H1 (cell line): Measurements from ENCODE around the gene LRP11. TPM values are rescaled to one million over a fixed set of nuclear protein-coding genes. Genes with fewer than 3 reads are reported as not detected.

ENCODE experiments used
- CTCF ChIA-PET: fragments of 300-600 bp; sonication (Branson Sonifier 250); formaldehyde crosslinking; loops from one replicate; lab custom pipeline; 2021; ENCODE audit not compliant: partially characterized antibody; lab: Charles Lee
- POLR2A ChIA-PET: fragments of 300-600 bp; sonication (Branson Sonifier 250); formaldehyde crosslinking; loops from one replicate; lab custom pipeline; 2021; ENCODE audit warnings: inconsistent platforms; ENCODE audit not compliant: partially characterized antibody; lab: Charles Lee
- DNase-seq, 2 experiments: peaks; one replicate each; pipeline versions ENCODE4 v3.0.0 to v3.0.0-alpha.2; 2010 to 2022; ENCODE audit warnings: low spot score in 2 of 2, low read depth in 1 of 2, mixed read lengths in 1 of 2
- FAIRE-seq: peaks from 2 replicates; lab custom pipeline; 2011; peaks lifted over from hg19 to GRCh38; lab: Jason Lieb, UNC
- H2AFZ ChIP-seq: 2 replicates; pipeline ENCODE4 v1.8.1; 2012; ENCODE audit warnings: low read length, inconsistent platforms
- H2AK5ac ChIP-seq: 2 replicates; pipeline ENCODE4 v1.6.1; 2013; ENCODE audit warnings: low read depth, low read length
- H2BK120ac ChIP-seq: replicated peaks from 2 replicates; pipeline ENCODE3; 2013; ENCODE audit warnings: low read depth, low read length, inconsistent platforms
- H2BK12ac ChIP-seq: 2 replicates; pipeline ENCODE4 v1.6.1; 2013; ENCODE audit warnings: low read depth, low read length
- H2BK15ac ChIP-seq: 2 replicates; pipeline ENCODE4 v1.6.1; 2013; ENCODE audit warnings: low read length
- H2BK20ac ChIP-seq: 2 replicates; pipeline ENCODE4 v1.6.1; 2013; ENCODE audit warnings: low read length
- H2BK5ac ChIP-seq: 2 replicates; pipeline ENCODE4 v1.6.1; 2013; ENCODE audit warnings: low read depth, low read length
- H3K14ac ChIP-seq: 2 replicates; pipeline ENCODE4 v1.6.1; 2013; ENCODE audit warnings: inconsistent platforms; ENCODE audit not compliant: insufficient read length
- H3K18ac ChIP-seq: 2 replicates; pipeline ENCODE4 v1.6.1; 2013; ENCODE audit warnings: low read length; ENCODE audit errors: extremely low read depth
- H3K23ac ChIP-seq: 2 replicates; pipeline ENCODE4 v1.6.1; 2013; ENCODE audit warnings: inconsistent platforms; ENCODE audit not compliant: insufficient read length
- H3K23me2 ChIP-seq: 2 replicates; pipeline ENCODE4 v1.6.1; 2013; ENCODE audit warnings: low read depth, low read length
- H3K27ac ChIP-seq: 2 replicates; pipeline ENCODE4 v1.6.1; 2011; ENCODE audit warnings: low read depth, low read length, inconsistent platforms
- H3K27me3 ChIP-seq, 4 experiments: replicated peaks in 1 of 4; 1 replicate in 1 of 4; 2 replicates in 3 of 4; pipeline versions ENCODE4 v1.6.1 to v1.8.1; 2011 to 2013; ENCODE audit warnings: low read length in 3 of 4, mild to moderate bottlenecking in 3 of 4, inconsistent platforms in 2 of 4, mixed read lengths in 2 of 4, moderate library complexity in 1 of 4; ENCODE audit not compliant: control insufficient read depth in 3 of 4, insufficient read depth in 3 of 4; ENCODE audit errors: extremely low read depth in 1 of 4
- H3K36me3 ChIP-seq, 4 experiments: 2 replicates each; pipeline versions ENCODE4 v1.6.1 to v1.8.1; 2011 to 2013; ENCODE audit warnings: mild to moderate bottlenecking in 4 of 4, low read length in 3 of 4, moderate library complexity in 2 of 4, control low read depth in 1 of 4, inconsistent platforms in 1 of 4; ENCODE audit not compliant: insufficient read depth in 4 of 4, control insufficient read depth in 2 of 4
- H3K4ac ChIP-seq: replicated peaks from 2 replicates; pipeline ENCODE3; 2013; ENCODE audit warnings: low read length, low read depth, mixed read lengths, inconsistent platforms; ENCODE audit not compliant: insufficient read length
- H3K4me1 ChIP-seq, 4 experiments: replicated peaks in 1 of 4; 1 replicate in 1 of 4; 2 replicates in 3 of 4; pipeline versions ENCODE4 v1.6.1 to v1.8.1; 2011 to 2013; ENCODE audit warnings: low read length in 3 of 4, inconsistent platforms in 2 of 4, mixed read lengths in 1 of 4; ENCODE audit not compliant: insufficient read depth in 4 of 4, control insufficient read depth in 3 of 4
- H3K4me2 ChIP-seq, 2 experiments: 2 replicates each; pipeline versions ENCODE4 v1.6.1 to v1.8.1; 2011 to 2013; ENCODE audit warnings: low read depth in 2 of 2, low read length in 2 of 2, control low read depth in 1 of 2, inconsistent platforms in 1 of 2, mild to moderate bottlenecking in 1 of 2; ENCODE audit not compliant: insufficient read depth in 1 of 2
- H3K4me3 ChIP-seq, 4 experiments: fragments of 200-600, 300-600 bp in 1 of 4; sonication (generic), shearing (Covaris generic), sonication (Bioruptor Twin) in 1 of 4; 2 replicates each; pipeline versions ENCODE4 v1.5.1 to v1.8.1; 2011 to 2016; ENCODE audit warnings: low read length in 4 of 4, low read depth in 3 of 4, control low read depth in 2 of 4, inconsistent platforms in 2 of 4, mild to moderate bottlenecking in 2 of 4, mixed read lengths in 1 of 4, moderate library complexity in 1 of 4; ENCODE audit not compliant: insufficient read depth in 2 of 4; ENCODE audit errors: extremely low read depth in 1 of 4
- H3K56ac ChIP-seq: replicated peaks from 2 replicates; pipeline ENCODE3; 2013; ENCODE audit warnings: low read depth, mild to moderate bottlenecking, mixed read lengths, low read length, inconsistent platforms; ENCODE audit not compliant: insufficient read length
- H3K79me1 ChIP-seq: 2 replicates; pipeline ENCODE4 v1.6.1; 2013; ENCODE audit warnings: low read depth, low read length, control low read depth
- H3K79me2 ChIP-seq, 2 experiments: 2 replicates each; pipeline versions ENCODE4 v1.6.1 to v1.8.1; 2012 to 2013; ENCODE audit warnings: low read length in 2 of 2, mild to moderate bottlenecking in 2 of 2, inconsistent platforms in 1 of 2; ENCODE audit not compliant: insufficient read depth in 2 of 2, control insufficient read depth in 1 of 2
- H3K9ac ChIP-seq, 4 experiments: replicated peaks in 1 of 4; 1 replicate in 1 of 4; 2 replicates in 3 of 4; pipeline versions ENCODE4 v1.6.1 to v1.8.1; 2011 to 2013; ENCODE audit warnings: low read depth in 3 of 4, low read length in 3 of 4, control low read depth in 2 of 4, mild to moderate bottlenecking in 2 of 4, moderate library complexity in 2 of 4, inconsistent platforms in 1 of 4; ENCODE audit errors: extremely low read depth in 1 of 4
- H3K9me3 ChIP-seq, 2 experiments: 2 replicates each; pipeline versions ENCODE4 v1.6.1 to v1.8.1; 2012 to 2013; ENCODE audit warnings: mild to moderate bottlenecking in 2 of 2, moderate library complexity in 2 of 2, control low read depth in 1 of 2, inconsistent platforms in 1 of 2, low read depth in 1 of 2, low read length in 1 of 2, mixed read lengths in 1 of 2; ENCODE audit not compliant: insufficient read depth in 2 of 2
- H4K20me1 ChIP-seq, 2 experiments: replicated peaks in 1 of 2; 2 replicates each; pipeline versions ENCODE3 to v1.8.1; 2011 to 2013; ENCODE audit warnings: inconsistent platforms in 2 of 2, low read length in 2 of 2, mild to moderate bottlenecking in 1 of 2; ENCODE audit not compliant: insufficient read depth in 2 of 2, control insufficient read depth in 1 of 2
- H4K5ac ChIP-seq: 2 replicates; pipeline ENCODE4 v1.6.1; 2013; ENCODE audit warnings: low read length, low read depth, mixed read lengths, inconsistent platforms; ENCODE audit not compliant: insufficient read length
- H4K8ac ChIP-seq: 2 replicates; pipeline ENCODE4 v1.8.0; 2013; ENCODE audit warnings: mild to moderate bottlenecking, moderate library complexity, low read length, inconsistent platforms; ENCODE audit not compliant: insufficient read depth; ENCODE audit errors: extremely low read depth
- H4K91ac ChIP-seq: replicated peaks from 2 replicates; pipeline ENCODE3; 2013; ENCODE audit warnings: low read length, mixed read lengths, inconsistent platforms; ENCODE audit not compliant: insufficient read length
- CBX8 ChIP-seq: fragments of 300-800, 300-1000 bp; sonication (generic); IDR thresholded peaks from 2 replicates; pipeline ENCODE4 v1.7.1; 2016; ENCODE audit warnings: low read depth, low read length, borderline replicate concordance
- EGR1 ChIP-seq: IDR thresholded peaks from 2 replicates; pipeline ENCODE4 v1.6.1; 2011; ENCODE audit warnings: low read depth, low read length, borderline replicate concordance
- RBBP5 ChIP-seq: IDR thresholded peaks from 2 replicates; pipeline ENCODE4 v1.7.1; 2012; ENCODE audit warnings: low read depth, mild to moderate bottlenecking, inconsistent platforms, low read length, moderate library complexity, borderline replicate concordance
- RNF2 ChIP-seq: fragments of 200-900, 300-1000 bp; sonication (generic); IDR thresholded peaks from 2 replicates; pipeline ENCODE4 v1.7.1; 2016; ENCODE audit warnings: borderline replicate concordance, low read depth, mild to moderate bottlenecking, antibody characterized with exemption, low read length; ENCODE audit not compliant: poor library complexity, severe bottlenecking; ENCODE audit errors: missing control alignments
- SIRT6 ChIP-seq: IDR thresholded peaks from one replicate; pipeline ENCODE4 v1.7.1; 2012; ENCODE audit warnings: low read length, inconsistent platforms
- SP2 ChIP-seq: IDR thresholded peaks from 2 replicates; pipeline ENCODE4 v1.6.1; 2012; ENCODE audit warnings: mild to moderate bottlenecking, low read length, inconsistent platforms
- SRF ChIP-seq: IDR thresholded peaks from 2 replicates; pipeline ENCODE4 v1.6.1; 2011; ENCODE audit warnings: mild to moderate bottlenecking, low read depth, low read length, moderate library complexity
- WGBS, 2 experiments: shearing (Covaris generic) in 1 of 2; methylation state at CpG; one replicate each; pipeline versions ENCODE4 v1.1.6 to v1.1.7; 2013 to 2015; ENCODE audit warnings: low lambda C conversion rate in 2 of 2, mixed read lengths in 2 of 2, inconsistent platforms in 1 of 2, low coverage in 1 of 2, missing lambda C conversion rate in 1 of 2; ENCODE audit not compliant: insufficient replicate concordance in 2 of 2, insufficient coverage in 1 of 2, insufficient read length in 1 of 2; ENCODE audit errors: extremely low coverage in 1 of 2, missing lambda C conversion rate in 1 of 2; 5-methylcytosine and 5-hydroxymethylcytosine counted together
- polyA plus RNA-seq, 7 experiments: library from polyadenylated mRNA; depleted of rRNA in 3 of 7; stranded (reverse) in 5 of 7; unstranded in 2 of 7; fragments of >200 nt in 5 of 7; fragments of 200-250 nt in 2 of 7; gene quantifications; 1 replicate in 5 of 7; 2 replicates in 1 of 7; 4 replicates in 1 of 7; pipeline versions ENCODE4 v1.2.1 to v1.2.3, GENCODE V29; 2011 to 2013; ENCODE audit warnings: missing spikeins in 2 of 7, mixed read lengths in 2 of 7
- total RNA-seq: library from RNA; stranded (reverse); fragmentation: NEBNext Ultra II Directional; extraction: Animal tissue kit (Norgen Biotek cat#: 25700); gene quantifications from 2 replicates; pipeline ENCODE4 v1.2.1, GENCODE V29; 2021
- TF ChIP-seq, protein P1 (sequence below): IDR thresholded peaks from 2 replicates; pipeline ENCODE4 v1.6.1; 2012; ENCODE audit warnings: inconsistent platforms

The LRP11 gene
- total and polyA plus RNA-seq, 2 of the 8 experiments (the other 6 are each of a cell fraction or from before 2014, with no cell fraction given) = 11.0 to 20.0 TPM

DNA sequence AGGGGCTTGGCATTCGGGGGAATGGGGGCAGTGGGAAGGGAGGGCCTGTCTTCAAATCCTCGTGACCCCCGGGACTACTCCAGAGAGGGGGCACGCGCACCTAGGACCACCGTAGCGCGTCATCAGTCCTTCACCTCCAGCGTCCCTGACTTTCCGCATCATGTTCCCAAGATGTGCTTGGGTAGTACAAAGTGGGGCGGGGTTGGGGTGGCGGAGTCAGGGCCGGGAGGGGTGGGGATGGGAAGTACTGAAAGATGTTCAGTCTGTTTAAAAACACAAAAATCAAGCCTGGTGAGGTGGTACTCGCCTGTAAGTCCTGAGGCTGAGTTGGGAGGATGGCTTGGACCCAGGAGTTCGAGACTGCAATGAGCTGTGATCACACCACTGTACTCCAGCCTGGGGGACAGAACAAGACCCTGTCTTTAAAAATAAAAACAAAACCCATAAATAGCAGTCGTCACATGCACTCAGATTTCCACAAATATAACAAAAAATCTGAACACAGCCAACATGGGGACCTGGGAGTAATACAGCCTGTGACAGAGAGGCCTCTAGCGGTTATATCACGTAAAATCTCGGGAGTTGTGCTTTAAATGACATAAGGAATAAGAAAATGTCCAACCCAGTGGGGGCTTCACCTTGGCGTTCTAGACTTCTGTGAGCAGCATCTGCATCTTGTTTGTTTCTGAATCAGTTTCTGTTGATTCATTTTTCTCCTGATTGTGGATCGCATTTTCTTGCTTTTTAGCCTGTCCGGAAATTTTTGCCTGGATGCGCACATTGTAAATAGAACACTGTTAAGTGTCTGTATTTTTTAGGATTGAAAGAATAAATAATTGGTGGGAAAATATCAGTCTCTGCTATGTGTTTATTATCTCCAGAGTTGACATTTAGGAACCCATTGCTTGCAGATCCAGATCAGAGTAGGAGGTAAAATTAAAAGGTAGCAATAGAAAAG lies 698 bp upstream of the LRP11 start:
- Histone ChIP-seq H2BK20ac (no peak overlapping the region), H2BK12ac (0 out of 2 replicates have a peak overlapping the region, but pooled peaks have one; percentile 50), H3K4me2 (peak overlapping the region; percentile 56 to 99), H3K79me1 (peaks cover 6% of the 10 kb centered on the region; the same call in 1 of the 2 replicates), H3K4ac (no peak overlapping the region), H2AFZ (peak overlapping the region; percentile 99), H3K79me2 (peaks cover 0 to 7% of the 10 kb centered on the region in 2 experiments; a peak in 2 of 4 replicates), H3K9me3 (no peaks in the 10 kb centered on the region), H3K23me2 (peaks cover 12% of the 10 kb centered on the region; the same call in 1 of the 2 replicates), H4K20me1 (peaks cover 4 to 13% of the 10 kb centered on the region in 2 experiments), H3K9ac (peak overlapping the region in 3 of 4 experiments; percentile 1 to 69 (median 60); a peak in 4 of 7 replicates), H2BK15ac (peak overlapping the region; percentile 92; the same call in 1 of the 2 replicates), H3K27ac (peak overlapping the region; percentile 84), H2BK120ac (no peak overlapping the region), H4K8ac (peak overlapping the region; percentile 83; the same call in 1 of the 2 replicates), H2BK5ac (peak overlapping the region; percentile 78; the same call in 1 of the 2 replicates), H2AK5ac (no peak overlapping the region), H3K27me3 (peaks cover 0 to 13% (median 5%) of the 10 kb centered on the region in 4 experiments; a peak in 5 of 7 replicates), H3K36me3 (no peaks in the 10 kb centered on the region), H3K4me3 (peak overlapping the region; percentile 32 to 72 (median 50)), H3K18ac (peak overlapping the region; percentile 87), H3K4me1 (peaks cover 5 to 20% (median 11%) of the 10 kb centered on the region in 4 experiments), H4K91ac (peak overlapping the region; percentile 49), H3K23ac (no peak overlapping the region), H4K5ac (peak overlapping the region; percentile 71), H3K14ac (no peak overlapping the region), H3K56ac (peak overlapping the region; percentile 48)
- CTCF ChIA-PET = interaction anchor here (0.6 to 6.1 kb wide), 18 partner anchors 9 to 55 kb away, joined by 3 to 33 read pairs (median 5); no protein-coding TSS in a partner anchor
- POLR2A ChIA-PET = interaction anchor here (2.1 kb wide), 1 partner anchor 18 kb away, joined by 6 read pairs; no protein-coding TSS in a partner anchor
- WGBS, 2 experiments = 29% methylated on average over 14 of the region's 23 CpGs; no CpG with 5 or more reads in 1 of the 2 experiments
- DNase-seq = no peak
- no peak for FAIRE-seq
- TF ChIP-seq SRF = no peak
- no peak for TF ChIP-seq RNF2
- TF ChIP-seq, protein P1, sequence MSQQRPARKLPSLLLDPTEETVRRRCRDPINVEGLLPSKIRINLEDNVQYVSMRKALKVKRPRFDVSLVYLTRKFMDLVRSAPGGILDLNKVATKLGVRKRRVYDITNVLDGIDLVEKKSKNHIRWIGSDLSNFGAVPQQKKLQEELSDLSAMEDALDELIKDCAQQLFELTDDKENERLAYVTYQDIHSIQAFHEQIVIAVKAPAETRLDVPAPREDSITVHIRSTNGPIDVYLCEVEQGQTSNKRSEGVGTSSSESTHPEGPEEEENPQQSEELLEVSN = peak; percentile 85
- TF ChIP-seq RBBP5 = peak; percentile 32; the same call in 1 of the 2 replicates
- TF ChIP-seq SP2 = no peak
- TF ChIP-seq SIRT6 = no peak
- no peak for TF ChIP-seq EGR1
- no peak for TF ChIP-seq CBX8
